Measurements from ENCODE around the gene TMUB2.

Gene TMUB2

DNA sequence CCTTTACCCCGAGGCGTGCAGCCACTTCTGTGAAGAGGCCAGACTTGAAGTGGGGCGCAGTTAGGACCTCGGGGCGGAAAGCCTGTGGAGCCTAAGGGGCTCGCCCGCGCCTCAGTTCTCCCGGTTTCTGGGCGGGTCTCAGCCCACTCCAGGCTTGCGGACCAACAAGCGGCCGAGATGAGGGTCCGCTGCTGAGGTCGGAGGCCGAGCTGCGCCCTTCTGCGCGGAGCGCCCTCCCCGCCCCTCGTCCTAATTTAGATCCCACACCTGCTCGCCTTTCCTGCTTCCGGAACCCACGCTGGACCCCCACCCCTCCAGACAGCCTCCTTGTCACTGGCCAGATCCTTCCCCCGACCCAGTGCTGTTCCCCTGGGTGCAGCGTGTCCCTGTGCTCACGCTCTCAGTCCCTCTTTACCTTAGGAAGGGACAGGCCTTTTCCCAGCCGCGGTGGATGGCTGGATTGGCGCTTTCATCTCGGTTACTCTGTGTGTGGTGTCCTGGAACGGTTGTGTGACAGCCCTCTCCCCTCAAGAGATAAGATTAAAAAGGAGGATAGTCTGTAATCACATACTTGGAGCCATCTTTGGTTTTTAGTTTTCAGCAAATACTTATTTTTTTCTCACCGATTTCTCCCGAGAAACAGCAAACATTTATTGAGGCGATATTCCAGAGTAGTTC lies 13.8 kb downstream of the TMUB2 start:
- FAIRE-seq (peak; percentile 18), DNase-seq (ENCODE audit: extremely low spot score, insufficient read length, low read depth) (no peak)

DNA sequence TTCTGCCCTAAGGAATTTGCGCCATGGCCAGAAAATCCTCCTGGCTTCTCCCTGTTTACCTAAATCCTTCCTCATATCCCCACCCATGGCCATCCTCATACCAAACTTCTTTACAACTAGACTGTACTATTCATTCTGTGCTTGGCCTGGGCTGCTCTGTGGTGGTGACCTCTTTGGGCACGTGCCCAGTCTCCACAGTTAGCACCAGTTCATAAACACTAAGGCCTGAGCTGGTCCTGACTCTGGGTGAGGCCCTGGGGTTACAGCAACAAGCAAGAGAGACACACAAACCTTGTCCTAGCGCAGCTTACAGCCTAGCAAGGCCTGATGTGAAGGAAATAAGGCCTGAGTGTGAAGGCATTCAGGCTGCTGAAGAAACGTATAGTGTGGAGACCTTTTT lies 16.0 kb downstream of the TMUB2 start:
- FAIRE-seq (no peak), DNase-seq (ENCODE audit: extremely low spot score, insufficient read length, low read depth) (no peak)

DNA sequence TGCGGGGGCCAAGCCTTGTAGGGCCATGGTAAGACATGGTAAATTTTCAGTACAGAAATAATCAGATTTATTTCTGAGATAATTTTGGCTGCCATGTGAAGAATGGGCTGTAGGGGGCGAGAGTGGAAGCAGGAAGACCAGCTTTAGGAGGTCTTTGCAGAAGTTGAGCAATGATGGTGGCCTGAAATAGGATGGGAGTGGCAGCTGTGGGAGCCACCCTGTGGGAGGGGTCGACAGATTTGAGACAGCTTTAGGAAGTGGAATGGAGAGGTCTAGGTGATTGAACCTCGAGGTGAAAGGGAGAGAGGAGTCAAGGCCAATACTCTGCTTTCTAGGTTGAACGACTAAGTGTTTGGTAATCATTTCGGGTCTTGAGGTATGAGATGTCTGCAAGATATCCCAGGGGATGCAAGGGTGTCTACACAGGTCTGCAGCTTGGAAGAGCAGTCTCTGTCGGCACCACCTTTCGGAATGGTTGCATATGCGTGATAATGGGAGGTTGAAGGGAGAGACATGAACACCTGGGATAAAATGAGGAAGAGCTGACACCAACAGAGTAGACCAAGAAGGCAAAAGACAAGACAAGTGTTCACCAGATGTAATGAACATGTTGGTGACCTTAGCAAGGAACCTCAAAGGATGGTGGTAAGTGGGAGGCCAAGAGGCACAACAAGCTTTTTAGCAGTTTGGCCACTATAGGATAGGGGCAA lies 17.1 kb downstream of the TMUB2 start:
- DNase-seq (ENCODE audit: extremely low spot score, insufficient read length, low read depth) = no peak
- FAIRE-seq = peak; percentile 82

DNA sequence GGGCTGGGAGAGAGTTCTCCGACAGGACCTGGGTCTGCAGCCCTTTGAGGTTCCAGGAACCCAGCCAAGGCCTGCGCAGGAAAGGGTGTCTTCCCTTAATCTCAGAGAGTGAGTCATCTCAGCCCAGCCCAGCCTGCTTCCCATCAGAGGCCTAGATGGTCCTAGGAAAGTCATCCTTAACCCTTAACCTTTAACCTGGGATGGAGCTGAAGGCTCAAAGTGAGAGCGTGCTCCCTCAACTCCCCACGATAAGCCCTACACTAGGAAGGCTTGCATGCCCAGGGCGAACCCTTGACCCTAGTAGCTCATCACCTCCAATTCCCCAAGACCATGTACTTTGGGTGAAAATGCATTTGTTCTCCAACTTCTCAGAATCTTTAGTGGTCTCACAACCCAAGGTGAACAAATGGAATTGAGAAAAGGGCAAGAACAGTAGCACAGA lies 17.7 kb downstream of the TMUB2 start:
- no peak for FAIRE-seq

DNA sequence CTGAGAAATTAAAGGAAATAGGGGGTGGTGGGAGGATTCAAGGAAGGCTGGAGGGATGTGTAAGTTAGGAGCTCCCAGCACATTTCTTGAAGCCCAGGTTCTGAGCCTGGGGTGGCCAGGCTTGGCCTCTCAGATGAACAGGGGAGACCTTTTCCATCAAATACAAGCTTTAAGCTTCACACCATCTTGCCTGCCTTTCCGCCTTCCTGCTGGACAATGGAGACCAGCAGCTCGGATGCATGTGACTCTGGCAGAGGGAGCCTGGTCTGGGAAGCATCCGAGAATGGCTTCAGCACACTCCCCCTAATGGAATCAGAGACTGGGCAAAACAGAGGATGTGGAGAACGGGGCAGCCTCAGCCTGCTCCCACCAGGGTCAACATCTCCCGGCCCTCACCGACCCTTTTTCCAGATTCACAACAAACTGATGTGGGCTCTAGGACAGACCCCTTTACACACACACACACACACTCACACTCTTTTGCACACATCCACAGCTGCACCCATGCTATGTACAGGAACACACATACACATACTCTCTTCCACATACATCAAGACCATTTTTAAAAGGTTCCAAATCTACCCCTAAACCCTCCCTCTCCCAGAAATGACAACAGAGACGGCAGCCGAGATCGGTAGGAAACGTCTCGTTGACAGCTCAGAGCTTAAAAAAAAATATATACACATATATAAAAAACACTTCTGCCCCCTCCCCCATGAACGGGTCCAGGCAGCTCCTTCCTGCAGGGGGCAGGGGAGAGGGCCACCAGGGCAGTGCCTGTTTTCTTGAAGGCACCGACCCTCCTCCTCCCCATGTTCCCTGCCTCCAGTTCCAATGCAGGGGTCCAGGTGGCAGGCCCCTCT lies 19.4 kb downstream of the TMUB2 start:
- FAIRE-seq = no peak
- no peak for DNase-seq (ENCODE audit: extremely low spot score, insufficient read length, low read depth)

More for the DNA sequence above, 17.7 kb downstream of the TMUB2 start:
- no peak for DNase-seq (ENCODE audit: extremely low spot score, insufficient read length, low read depth)

DNA sequence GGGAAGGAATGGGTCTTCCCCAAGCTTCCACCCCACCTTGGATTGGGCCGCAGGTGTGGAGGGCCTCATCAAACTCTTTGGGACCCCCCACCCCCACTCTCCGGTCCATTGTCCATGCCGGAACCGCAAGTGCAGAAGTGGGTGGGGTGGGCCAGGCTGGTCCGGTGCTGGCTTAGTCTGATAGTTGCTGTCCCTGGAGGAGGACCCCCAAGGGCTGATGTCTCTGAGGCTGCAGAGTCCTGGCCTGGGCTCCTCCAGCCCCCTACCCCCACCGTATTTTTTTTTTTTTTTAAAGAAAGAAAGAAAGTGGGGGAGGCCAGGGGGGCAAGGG lies 20.0 kb downstream of the TMUB2 start:
- FAIRE-seq = no peak
- DNase-seq (ENCODE audit: extremely low spot score, insufficient read length, low read depth) = no peak

DNA sequence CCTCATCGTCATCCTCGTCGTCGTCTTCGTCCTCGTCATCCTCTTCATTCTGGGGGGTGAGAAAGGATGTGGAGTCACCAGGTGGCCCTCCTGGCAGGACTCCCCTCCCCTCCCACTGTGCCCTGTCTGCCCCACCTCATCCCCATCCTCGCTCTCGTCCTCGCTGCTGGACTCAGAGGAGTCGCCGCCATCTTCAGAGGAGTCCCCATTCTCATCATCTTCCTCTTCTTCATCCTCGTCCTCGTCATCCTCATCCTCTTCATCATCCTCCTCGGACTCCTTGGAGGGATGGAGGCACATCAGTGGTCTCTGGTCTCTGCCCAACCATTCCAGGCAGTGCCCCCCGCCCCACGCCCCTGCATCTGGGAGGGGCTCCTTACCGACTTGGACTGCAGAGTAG lies 20.5 kb downstream of the TMUB2 start:
- DNase-seq (ENCODE audit: extremely low spot score, insufficient read length, low read depth) = no peak
- FAIRE-seq = no peak

DNA sequence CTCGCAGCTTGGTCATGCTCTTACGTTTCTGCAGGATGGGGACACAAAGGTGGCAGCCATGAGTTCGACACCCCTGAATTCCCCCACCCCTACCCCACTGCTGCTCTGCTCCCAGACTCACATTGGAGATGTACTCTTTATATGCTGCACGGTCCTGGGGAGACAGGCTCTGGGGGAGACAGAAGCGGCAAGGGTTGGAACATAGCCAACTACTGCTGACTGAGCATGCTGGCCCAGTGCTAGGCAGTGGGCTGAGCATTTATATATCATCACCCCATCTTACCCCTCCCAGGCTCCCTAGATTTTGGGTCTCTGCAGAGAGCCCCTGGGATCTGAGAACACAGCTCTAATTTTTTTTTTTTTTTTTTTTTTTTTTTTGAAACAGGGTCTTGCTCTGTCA lies 21.0 kb downstream of the TMUB2 start:
- FAIRE-seq = no peak
- no peak for DNase-seq (ENCODE audit: extremely low spot score, insufficient read length, low read depth)

DNA sequence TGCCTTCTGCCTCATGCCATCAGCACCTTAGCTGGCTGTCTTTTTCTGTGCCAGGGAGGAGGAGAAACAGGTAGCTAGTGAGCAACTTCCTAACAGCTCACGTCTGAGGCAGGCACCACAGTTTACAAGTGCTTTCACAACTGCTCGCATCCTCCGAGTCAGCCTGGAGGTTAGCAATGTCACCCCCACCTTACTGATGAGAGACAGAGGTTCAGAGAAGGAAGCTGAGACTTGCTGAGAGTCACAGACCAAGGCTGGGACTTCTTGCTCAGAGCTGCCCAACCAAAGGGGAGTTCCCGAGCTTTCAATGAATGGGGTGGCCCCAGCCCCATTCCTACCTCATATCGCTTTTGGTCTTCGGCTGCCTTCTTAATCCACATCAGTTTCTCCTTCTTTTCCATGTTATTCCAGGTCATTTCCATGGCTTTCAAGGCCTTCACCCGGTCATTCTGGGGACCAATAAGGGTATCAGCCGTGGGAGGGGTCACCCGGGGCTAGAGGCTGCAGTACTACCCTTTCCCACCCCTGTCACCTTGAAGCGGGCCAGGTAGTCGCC lies 23.1 kb downstream of the TMUB2 start:
- FAIRE-seq = no peak
- no peak for DNase-seq (ENCODE audit: extremely low spot score, insufficient read length, low read depth)

DNA sequence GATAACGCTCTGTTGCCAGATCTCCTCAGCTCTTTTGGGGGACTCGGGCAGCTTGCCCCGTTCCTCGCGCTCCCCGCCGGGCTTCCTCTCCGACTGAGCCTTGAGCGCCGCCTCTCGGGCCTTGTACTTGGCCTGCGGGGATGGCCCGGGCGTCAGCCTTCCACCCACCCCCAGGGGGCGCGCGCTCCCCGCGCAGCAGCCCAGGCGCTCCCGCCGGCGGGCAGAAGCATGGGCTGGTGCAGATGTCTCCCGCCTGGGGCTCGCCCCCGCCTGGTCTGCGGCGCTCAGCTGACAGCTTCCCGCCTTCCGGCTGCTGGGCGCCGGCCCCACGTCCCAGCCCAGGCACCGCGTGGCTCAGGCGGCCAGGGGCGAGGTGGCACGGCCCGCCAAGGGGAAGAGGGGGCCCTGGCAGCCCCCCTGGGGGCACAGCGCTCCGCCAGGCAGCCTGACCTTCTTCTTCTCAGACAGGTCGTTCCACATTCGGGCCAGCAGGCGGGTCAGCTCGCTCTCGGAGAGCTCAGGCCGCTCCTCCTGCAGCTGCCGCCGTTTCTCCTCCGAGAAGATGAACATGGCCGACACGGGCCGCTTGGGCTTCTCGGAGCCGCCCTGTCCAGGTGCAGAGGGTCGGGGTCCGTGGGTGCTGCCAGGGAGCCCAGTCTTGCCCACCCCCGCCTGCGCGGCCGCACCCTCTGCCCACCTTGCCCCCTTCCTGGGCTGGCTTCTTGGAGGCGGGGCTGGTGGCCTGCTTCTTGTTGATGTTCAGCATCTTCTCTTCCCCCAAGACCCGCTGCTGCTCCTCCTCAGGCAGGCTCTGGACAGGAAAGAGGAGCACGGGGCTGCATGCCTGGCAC lies 23.8 kb downstream of the TMUB2 start:
- FAIRE-seq = peak; percentile 93
- DNase-seq (ENCODE audit: extremely low spot score, insufficient read length, low read depth) = peak; percentile 86

DNA sequence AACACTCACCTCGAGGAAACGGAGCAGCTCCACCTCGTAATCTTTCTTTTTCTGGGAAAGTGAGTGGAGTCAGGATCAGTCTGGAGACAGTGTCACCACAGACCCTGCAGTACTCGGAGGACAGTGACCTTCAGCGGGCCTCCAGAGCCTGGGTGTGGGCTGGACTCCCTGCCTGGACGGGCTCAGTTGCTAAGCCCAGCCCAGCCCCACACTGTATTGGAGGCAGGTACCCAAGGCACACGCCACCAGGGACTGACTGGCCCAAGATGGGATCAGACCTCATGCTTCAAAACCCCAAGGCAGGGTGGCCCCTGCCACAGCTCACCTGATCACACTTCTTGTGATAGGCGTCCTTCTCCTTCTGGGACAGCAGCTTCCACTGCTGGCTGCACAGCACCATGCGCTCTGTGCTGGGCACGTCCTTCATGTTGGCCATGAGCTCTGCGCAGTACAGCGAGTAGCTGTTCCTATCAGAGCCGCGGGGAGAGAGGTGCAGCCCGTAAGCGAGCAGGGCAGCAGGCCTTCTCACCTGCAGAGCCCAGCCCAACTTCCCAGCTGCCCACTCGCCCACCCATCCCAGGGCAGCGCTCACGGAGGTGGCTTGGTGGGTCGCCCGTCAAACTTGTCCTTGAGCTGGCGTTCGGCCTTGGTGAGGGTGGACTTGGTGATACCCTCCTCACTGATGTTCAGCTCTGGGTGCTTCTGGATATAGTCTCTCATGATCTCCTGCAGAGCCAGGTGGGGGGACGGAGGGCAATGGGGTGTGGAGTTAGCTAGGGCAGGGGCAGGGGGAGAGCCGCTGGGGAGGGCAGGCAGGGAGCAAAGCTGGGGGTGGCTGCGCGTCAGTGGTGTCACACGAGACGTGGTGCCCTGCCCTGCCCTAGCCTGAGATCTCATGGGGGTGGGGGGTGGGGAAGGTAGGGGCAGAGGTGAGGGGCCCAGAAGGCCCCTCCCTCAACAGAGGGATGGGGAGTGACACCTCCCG lies 24.8 kb downstream of the TMUB2 start:
- DNase-seq (ENCODE audit: extremely low spot score, insufficient read length, low read depth) = no peak
- no peak for FAIRE-seq

DNA sequence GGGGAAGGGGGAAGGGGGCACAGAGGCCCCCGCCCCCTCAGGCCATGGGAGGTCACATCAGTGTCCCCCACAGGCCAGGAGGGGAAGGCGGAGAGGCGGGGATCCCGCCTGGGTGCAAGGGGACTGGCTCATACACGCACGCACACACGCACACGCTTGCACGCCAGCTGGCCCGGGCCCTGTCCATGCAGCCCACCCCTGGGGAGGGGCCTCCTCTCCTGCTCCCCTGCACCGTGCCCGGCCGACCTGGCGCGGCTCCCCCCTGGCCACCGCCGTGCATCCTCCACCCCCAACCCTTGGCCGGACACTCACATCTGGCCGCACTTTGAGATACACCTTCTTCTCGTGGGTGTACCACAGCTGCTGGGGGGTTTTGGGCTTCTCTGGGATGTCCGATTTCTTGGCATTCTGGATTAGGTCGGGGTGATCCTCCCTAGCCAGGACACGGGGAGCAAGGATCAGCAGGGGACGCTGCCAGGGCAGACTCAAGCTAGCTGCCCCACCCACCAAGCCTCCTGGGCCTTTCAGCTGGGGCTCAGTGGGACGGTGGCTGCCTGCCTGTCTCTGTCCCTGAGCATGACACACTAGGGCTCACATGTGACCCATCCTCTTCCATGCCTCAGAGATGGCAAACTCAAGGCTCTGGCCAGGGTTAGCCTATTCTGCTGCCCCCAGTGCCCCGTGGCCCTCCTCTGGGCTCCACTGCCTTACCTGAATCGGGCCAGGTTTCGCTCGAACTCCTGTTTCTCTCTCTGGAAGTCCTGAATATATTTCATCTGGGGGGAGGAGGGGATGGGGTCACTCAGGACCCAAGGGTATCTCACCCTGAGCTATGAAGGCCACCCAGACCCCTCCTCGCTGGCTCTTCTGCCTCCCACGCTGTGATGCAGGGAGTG lies 26.0 kb downstream of the TMUB2 start:
- no peak for DNase-seq (ENCODE audit: extremely low spot score, insufficient read length, low read depth)
- FAIRE-seq = no peak

DNA sequence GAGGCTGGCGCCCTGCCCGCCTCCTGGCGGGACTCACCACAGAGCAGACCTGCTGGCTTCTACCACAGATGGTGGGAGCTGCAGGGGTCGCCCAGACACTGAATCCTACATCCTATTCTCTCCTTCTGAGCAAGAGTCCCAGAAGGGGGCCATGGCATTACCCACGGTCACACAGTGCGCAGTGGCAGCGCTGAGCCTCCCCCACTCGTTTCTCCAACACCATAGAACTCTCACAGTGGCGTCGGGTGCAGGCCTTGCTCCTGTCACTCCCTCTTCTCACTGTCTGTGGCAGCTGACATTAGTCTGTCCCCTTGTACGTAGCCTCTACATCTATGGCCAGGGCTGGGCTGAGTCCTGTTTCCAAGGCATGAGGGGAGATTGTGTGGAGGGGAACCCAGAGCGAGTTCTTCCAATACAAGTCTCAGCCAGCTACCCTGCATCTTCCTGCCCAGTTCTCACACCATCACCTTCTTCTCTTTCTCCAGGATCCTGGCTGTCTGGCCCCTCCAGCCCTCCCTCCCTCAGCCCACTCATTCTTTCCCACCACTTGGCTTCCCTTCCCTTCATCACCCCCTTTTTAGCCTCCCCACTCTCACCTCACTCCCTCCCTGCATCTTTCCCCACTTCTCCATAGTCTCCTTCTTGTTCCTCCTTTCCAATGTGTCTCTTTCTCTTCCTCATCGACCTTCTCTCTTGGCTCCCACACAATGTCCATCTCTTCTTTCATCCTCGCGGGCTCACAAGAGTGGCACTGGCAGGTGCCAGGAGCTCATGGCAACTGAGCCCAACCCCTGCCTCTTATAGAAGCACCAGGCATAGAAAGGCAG lies 26.8 kb downstream of the TMUB2 start:
- FAIRE-seq = no peak

DNA sequence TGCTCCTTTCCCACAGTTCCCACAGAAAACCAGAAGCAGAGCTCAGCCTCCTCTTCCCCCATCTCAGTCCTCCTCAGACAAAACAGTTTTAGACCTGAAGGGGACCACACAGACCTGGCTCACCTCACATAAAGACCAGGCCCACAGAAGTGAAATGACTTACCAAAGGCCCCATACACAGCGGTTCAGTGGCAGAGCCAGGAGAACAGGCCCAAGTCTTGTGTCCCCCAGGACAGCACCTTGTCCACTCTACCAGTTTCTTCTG lies 27.4 kb downstream of the TMUB2 start:
- DNase-seq (ENCODE audit: extremely low spot score, insufficient read length, low read depth) = no peak
- no peak for FAIRE-seq

More for the DNA sequence above, 26.8 kb downstream of the TMUB2 start:
- no peak for DNase-seq (ENCODE audit: extremely low spot score, insufficient read length, low read depth)

DNA sequence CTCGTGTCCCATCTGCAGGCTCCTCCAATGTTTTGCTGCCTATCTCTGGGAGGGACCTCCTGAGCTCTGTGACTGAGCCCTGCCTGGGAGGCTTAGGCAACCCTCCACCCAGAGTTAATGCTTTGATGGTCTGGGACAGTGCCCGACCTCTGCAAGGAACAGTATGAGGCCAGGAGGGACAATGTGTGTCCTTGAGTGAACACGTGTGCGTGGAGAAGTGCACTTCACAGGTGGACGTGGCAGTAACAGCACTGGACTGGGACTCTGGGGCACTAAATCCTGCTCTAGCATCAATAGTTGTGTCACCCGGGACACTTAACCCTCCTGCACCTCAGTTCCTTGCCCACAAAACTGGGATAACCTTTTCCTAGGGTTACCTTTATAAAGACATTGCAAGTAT lies 28.1 kb downstream of the TMUB2 start:
- FAIRE-seq = no peak
- no peak for DNase-seq (ENCODE audit: extremely low spot score, insufficient read length, low read depth)

DNA sequence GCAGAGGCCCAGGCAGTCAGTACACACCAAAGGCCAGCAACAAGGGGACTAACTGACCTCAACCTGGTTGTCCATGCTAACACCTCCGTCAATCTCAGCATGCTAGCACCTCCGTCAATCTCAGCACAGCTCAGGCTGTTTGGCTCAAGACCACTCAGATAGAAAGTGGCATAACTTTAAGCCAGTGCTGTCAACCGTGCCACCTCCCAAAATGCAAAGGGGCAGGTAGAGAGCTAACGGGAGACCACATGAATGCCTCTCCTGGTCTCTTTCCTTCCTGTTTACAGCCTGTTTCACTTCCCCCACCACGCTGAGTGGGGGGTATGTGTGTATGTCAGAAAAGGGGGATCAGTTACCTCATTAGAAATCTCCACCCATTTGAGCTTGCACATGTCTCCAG lies 29.4 kb downstream of the TMUB2 start:
- FAIRE-seq = peak; percentile 90

DNA sequence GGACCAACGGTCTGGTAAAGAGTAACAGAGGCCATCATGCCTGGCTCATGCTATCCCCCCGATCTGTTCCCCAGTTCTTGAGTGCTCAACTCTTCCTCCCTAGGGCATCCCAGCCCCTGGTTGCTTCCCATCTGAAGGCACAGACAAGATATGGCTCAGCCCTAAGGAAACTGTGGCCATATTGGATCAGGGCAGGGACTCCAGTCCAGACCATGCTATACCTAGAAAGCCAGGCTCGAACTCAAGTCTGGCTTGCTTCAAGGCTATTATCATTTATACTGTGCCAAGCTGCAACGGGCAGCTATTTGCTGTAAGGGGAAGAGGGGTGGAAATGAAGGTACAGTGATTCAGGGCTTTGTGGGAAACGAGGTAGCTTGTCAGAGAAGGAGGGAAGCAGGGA lies 29.9 kb downstream of the TMUB2 start:
- FAIRE-seq (no peak), DNase-seq (ENCODE audit: extremely low spot score, insufficient read length, low read depth) (no peak)

More for the DNA sequence above, 29.4 kb downstream of the TMUB2 start:
- DNase-seq (ENCODE audit: extremely low spot score, insufficient read length, low read depth) = no peak
